SK-N-SH (cell line): ENCODE results near the gene SYNGR4. TPM values are rescaled to one million over a fixed set of nuclear protein-coding genes. Genes with fewer than 3 reads are reported as not detected.

Experiments used
- CTCF ChIA-PET: fragments of 300-600, 350-600 bp; formaldehyde crosslinking; extraction: SDS; loops from one replicate; lab custom pipeline; 2021; lab: Yijun Ruan, JAX
- POLR2A ChIA-PET: fragments of 350-600 bp; sonication (Branson Sonifier 250); formaldehyde crosslinking; extraction: SDS; loops from one replicate; lab custom pipeline; 2020; ENCODE audit warnings: antibody characterized with exemption, inconsistent platforms; lab: Yijun Ruan, JAX
- DNase-seq: peaks from one replicate; pipeline ENCODE4 v3.0.0; 2012
- H2AFZ ChIP-seq: fragments of 200-600 bp; sonication (generic); 2 replicates; pipeline ENCODE4 v1.8.1; 2016; ENCODE audit warnings: antibody characterized with exemption, mild to moderate bottlenecking, low read depth
- H3F3A ChIP-seq: fragments of 200-600 bp; sonication (generic); replicated peaks from 2 replicates; pipeline ENCODE3; 2016; ENCODE audit warnings: antibody characterized with exemption, mild to moderate bottlenecking; ENCODE audit not compliant: insufficient read depth
- H3K27ac ChIP-seq, 2 experiments: fragments of 200-500 bp in 1 of 2; fragments of 200-600 bp in 1 of 2; sonication (Bioruptor generic) in 1 of 2; sonication (generic), shearing (Covaris generic) in 1 of 2; 2 replicates each; pipeline versions ENCODE4 v1.5.1 to v1.6.1; 2014 to 2016; ENCODE audit warnings: low read depth in 2 of 2, inconsistent platforms in 1 of 2, low read length in 1 of 2, mild to moderate bottlenecking in 1 of 2, mixed read lengths in 1 of 2
- H3K27me3 ChIP-seq: fragments of 200-600 bp; sonication (generic), shearing (Covaris generic); 2 replicates; pipeline ENCODE4 v1.6.1; 2016; ENCODE audit warnings: mixed run types; ENCODE audit not compliant: insufficient read depth
- H3K36me3 ChIP-seq, 2 experiments: fragments of 200-500 bp in 1 of 2; fragments of 200-600 bp in 1 of 2; sonication (Bioruptor generic) in 1 of 2; sonication (generic) in 1 of 2; replicated peaks in 1 of 2; 2 replicates each; pipeline versions ENCODE3 to v1.5.1; 2014 to 2016; ENCODE audit warnings: low read length in 1 of 2, mild to moderate bottlenecking in 1 of 2; ENCODE audit not compliant: insufficient read depth in 2 of 2, control insufficient read depth in 1 of 2
- H3K4me1 ChIP-seq, 2 experiments: fragments of 200-500 bp in 1 of 2; fragments of 200-600 bp in 1 of 2; sonication (Bioruptor generic) in 1 of 2; sonication (generic), shearing (Covaris generic) in 1 of 2; 2 replicates each; pipeline versions ENCODE4 v1.5.1 to v1.6.1; 2014 to 2016; ENCODE audit warnings: low read depth in 1 of 2, low read length in 1 of 2, mixed run types in 1 of 2; ENCODE audit not compliant: insufficient read depth in 2 of 2, control insufficient read depth in 1 of 2
- H3K4me2 ChIP-seq: fragments of 200-600 bp; sonication (generic), shearing (Covaris generic); 2 replicates; pipeline ENCODE4 v1.6.1; 2017; ENCODE audit warnings: mixed run types
- H3K4me3 ChIP-seq, 2 experiments: fragments of 200-500 bp in 1 of 2; fragments of 200-600 bp in 1 of 2; sonication (Bioruptor generic) in 1 of 2; sonication (generic), shearing (Covaris generic) in 1 of 2; 2 replicates each; pipeline versions ENCODE4 v1.5.1 to v1.8.1; 2014 to 2016; ENCODE audit warnings: low read depth in 2 of 2, inconsistent platforms in 1 of 2, low read length in 1 of 2, mild to moderate bottlenecking in 1 of 2, mixed read lengths in 1 of 2, moderate library complexity in 1 of 2
- H3K79me2 ChIP-seq: fragments of 200-600 bp; sonication (generic); 2 replicates; pipeline ENCODE4 v1.8.1; 2017; ENCODE audit warnings: mild to moderate bottlenecking; ENCODE audit not compliant: insufficient read depth
- H3K9ac ChIP-seq: fragments of 200-600 bp; sonication (generic); 2 replicates; pipeline ENCODE4 v1.6.1; 2017; ENCODE audit warnings: mixed run types
- H3K9me2 ChIP-seq: fragments of 200-600 bp; sonication (generic); 2 replicates; pipeline ENCODE4 v1.6.1; 2017; ENCODE audit warnings: mixed run types
- H3K9me3 ChIP-seq: fragments of 200-600 bp; sonication (generic); 2 replicates; pipeline ENCODE4 v1.6.1; 2017; ENCODE audit warnings: mixed run types, mild to moderate bottlenecking, moderate library complexity
- H4K20me1 ChIP-seq: fragments of 200-600 bp; sonication (generic); 2 replicates; pipeline ENCODE4 v1.6.1; 2017; ENCODE audit warnings: mild to moderate bottlenecking, mixed run types; ENCODE audit not compliant: insufficient read depth
- ELF1 ChIP-seq: IDR thresholded peaks from 2 replicates; pipeline ENCODE4 v1.4.0; 2012
- EZH2phosphoT487 ChIP-seq: fragments of 200-600 bp; sonication (generic); IDR thresholded peaks from 2 replicates; pipeline ENCODE4 v1.6.1; 2017; ENCODE audit warnings: low read depth, mixed run types, mild to moderate bottlenecking, antibody characterized with exemption, moderate library complexity, borderline replicate concordance
- FOXM1 ChIP-seq: IDR thresholded peaks from 2 replicates; pipeline ENCODE4 v1.4.0; 2012; ENCODE audit warnings: low read depth, mild to moderate bottlenecking
- GABPA ChIP-seq: IDR thresholded peaks from 2 replicates; pipeline ENCODE4 v1.4.0; 2012; ENCODE audit warnings: low read depth, mild to moderate bottlenecking
- GATA2 ChIP-seq: sonication (generic); formaldehyde crosslinking; IDR thresholded peaks from 2 replicates; pipeline ENCODE4 v1.5.0; 2020; ENCODE audit warnings: mild to moderate bottlenecking, missing genetic modification reagents
- RFX5 ChIP-seq: IDR thresholded peaks from 2 replicates; pipeline ENCODE4 v1.6.1; 2012; ENCODE audit warnings: mild to moderate bottlenecking, improper control_type of control experiment, low read length
- TAF1 ChIP-seq: IDR thresholded peaks from 2 replicates; pipeline ENCODE4 v1.6.1; 2012; ENCODE audit warnings: low read depth, mild to moderate bottlenecking, low read length, moderate library complexity, borderline replicate concordance
- WGBS: methylation state at CpG from one replicate; pipeline ENCODE4 v1.1.6; 2017; ENCODE audit warnings: low lambda C conversion rate; 5-methylcytosine and 5-hydroxymethylcytosine counted together
- polyA plus RNA-seq, 3 experiments: library from polyadenylated mRNA; depleted of rRNA; stranded (reverse); fragments of >200 nt; gene quantifications; 2 replicates each; pipeline ENCODE4 v1.2.3, GENCODE V29; 2012
- TF ChIP-seq, protein P1 (sequence below): IDR thresholded peaks from 2 replicates; pipeline ENCODE4; 2012
- TF ChIP-seq, protein P2 (sequence below): IDR thresholded peaks from 2 replicates; pipeline ENCODE4 v1.6.1; 2012; ENCODE audit warnings: mild to moderate bottlenecking, low read depth, low read length, moderate library complexity

The SYNGR4 gene
- polyA plus RNA-seq, 1 of the 3 experiments (the other 2 are of a cell fraction), result 0.08 TPM

DNA sequence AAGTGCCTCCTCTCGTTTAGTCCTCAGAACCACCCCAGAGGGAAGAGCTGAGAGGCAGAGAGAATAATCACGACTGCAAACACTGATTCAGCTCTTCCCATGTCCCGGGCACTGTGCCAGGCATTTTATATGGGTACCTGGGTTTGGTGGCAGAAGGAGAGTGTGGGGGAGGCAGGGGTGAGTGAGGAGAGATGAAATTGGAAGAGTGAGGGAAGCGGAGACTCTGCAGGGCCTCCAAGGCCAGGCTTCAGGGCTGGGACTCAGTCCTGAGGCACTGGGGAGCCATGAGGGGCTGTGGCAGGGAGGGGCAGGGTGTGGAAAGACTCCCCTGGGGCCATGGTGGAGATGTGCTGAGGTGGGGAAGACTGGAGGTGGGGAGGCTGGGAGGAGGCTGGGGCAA lies 8.7 kb downstream of the SYNGR4 start:
- no peaks in the 10 kb centered on the region for H3K9me3 ChIP-seq
- TF ChIP-seq EZH2phosphoT487 (no peak), ELF1 (no peak), RFX5 (no peak)
- WGBS, result 40% methylated on average over 4 of the region's 4 CpGs

DNA sequence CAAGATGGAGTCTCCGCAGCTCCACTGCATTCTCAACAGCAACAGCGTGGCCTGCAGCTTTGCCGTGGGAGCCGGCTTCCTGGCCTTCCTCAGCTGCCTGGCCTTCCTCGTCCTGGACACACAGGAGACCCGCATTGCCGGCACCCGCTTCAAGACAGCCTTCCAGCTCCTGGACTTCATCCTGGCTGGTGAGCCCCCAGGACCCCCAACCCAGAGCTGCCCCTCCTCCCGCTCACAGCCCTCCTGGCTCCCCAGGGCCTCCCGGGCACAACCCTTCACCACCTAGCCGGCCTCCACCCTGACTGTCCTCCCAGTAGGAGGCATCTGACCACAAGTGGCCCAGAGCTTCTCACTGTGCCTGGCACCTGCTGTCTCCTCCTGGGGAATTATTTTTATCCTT lies 9.4 kb downstream of the SYNGR4 start:
- Histone ChIP-seq H3K9me2 (no peaks in the 10 kb centered on the region), H3K4me1 (peaks cover 0 to 33% of the 10 kb centered on the region in 2 experiments; a peak in 1 of 4 replicates), H3K4me3 (no peak overlapping the region), H3K4me2 (no peak overlapping the region), H3F3A (no peaks in the 10 kb centered on the region), H3K9me3 (no peaks in the 10 kb centered on the region), H4K20me1 (no peaks in the 10 kb centered on the region), H3K79me2 (no peaks in the 10 kb centered on the region), H2AFZ (no peak overlapping the region), H3K36me3 (no peaks in the 10 kb centered on the region), H3K27ac (no peak overlapping the region; a peak in 1 of 4 replicates), H3K9ac (no peak overlapping the region), H3K27me3 (no peaks in the 10 kb centered on the region)
- no peak for DNase-seq
- POLR2A ChIA-PET, result interaction anchor here (2.9 kb wide), 1 partner anchor 10 kb away, joined by 10 read pairs; the partner anchor contains the start of genes SYNGR4 and TMEM143
- CTCF ChIA-PET, result interaction anchor here (1.0 to 6.6 kb wide), 5 partner anchors 18 to 43 kb away, joined by 3 to 41 read pairs (median 4); partner anchors contain the start of genes GRIN2D and KDELR1
- TF ChIP-seq TAF1, result no peak
- TF ChIP-seq EZH2phosphoT487, result no peak
- no peak for TF ChIP-seq GATA2
- TF ChIP-seq, protein P1, sequence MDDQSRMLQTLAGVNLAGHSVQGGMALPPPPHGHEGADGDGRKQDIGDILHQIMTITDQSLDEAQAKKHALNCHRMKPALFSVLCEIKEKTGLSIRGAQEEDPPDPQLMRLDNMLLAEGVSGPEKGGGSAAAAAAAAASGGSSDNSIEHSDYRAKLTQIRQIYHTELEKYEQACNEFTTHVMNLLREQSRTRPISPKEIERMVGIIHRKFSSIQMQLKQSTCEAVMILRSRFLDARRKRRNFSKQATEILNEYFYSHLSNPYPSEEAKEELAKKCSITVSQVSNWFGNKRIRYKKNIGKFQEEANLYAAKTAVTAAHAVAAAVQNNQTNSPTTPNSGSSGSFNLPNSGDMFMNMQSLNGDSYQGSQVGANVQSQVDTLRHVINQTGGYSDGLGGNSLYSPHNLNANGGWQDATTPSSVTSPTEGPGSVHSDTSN, result no peak
- no peak for TF ChIP-seq FOXM1
- TF ChIP-seq GABPA, result no peak
- TF ChIP-seq, protein P2, sequence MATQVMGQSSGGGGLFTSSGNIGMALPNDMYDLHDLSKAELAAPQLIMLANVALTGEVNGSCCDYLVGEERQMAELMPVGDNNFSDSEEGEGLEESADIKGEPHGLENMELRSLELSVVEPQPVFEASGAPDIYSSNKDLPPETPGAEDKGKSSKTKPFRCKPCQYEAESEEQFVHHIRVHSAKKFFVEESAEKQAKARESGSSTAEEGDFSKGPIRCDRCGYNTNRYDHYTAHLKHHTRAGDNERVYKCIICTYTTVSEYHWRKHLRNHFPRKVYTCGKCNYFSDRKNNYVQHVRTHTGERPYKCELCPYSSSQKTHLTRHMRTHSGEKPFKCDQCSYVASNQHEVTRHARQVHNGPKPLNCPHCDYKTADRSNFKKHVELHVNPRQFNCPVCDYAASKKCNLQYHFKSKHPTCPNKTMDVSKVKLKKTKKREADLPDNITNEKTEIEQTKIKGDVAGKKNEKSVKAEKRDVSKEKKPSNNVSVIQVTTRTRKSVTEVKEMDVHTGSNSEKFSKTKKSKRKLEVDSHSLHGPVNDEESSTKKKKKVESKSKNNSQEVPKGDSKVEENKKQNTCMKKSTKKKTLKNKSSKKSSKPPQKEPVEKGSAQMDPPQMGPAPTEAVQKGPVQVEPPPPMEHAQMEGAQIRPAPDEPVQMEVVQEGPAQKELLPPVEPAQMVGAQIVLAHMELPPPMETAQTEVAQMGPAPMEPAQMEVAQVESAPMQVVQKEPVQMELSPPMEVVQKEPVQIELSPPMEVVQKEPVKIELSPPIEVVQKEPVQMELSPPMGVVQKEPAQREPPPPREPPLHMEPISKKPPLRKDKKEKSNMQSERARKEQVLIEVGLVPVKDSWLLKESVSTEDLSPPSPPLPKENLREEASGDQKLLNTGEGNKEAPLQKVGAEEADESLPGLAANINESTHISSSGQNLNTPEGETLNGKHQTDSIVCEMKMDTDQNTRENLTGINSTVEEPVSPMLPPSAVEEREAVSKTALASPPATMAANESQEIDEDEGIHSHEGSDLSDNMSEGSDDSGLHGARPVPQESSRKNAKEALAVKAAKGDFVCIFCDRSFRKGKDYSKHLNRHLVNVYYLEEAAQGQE, result no peak
- WGBS, result 91% methylated on average over 8 of the region's 11 CpGs

More for the DNA sequence above, 8.7 kb downstream of the SYNGR4 start:
- Histone ChIP-seq H3K9me2 (no peaks in the 10 kb centered on the region), H3K36me3 (no peaks in the 10 kb centered on the region), H3K4me1 (peaks cover 0 to 36% of the 10 kb centered on the region in 2 experiments; a peak in 1 of 4 replicates), H3F3A (peaks cover 2% of the 10 kb centered on the region), H3K4me3 (no peak overlapping the region), H2AFZ (no peak overlapping the region), H4K20me1 (no peaks in the 10 kb centered on the region), H3K27ac (peak overlapping the region in 1 of 2 experiments; percentile 23; a peak in 1 of 4 replicates), H3K4me2 (no peak overlapping the region), H3K79me2 (no peaks in the 10 kb centered on the region), H3K9ac (no peak overlapping the region), H3K27me3 (no peaks in the 10 kb centered on the region)
- CTCF ChIA-PET, result interaction anchor here (0.6 to 6.6 kb wide), 6 partner anchors 18 to 42 kb away, joined by 3 to 41 read pairs (median 4); partner anchors contain the start of genes GRIN2D and KDELR1
- DNase-seq, result peak; percentile 30
- POLR2A ChIA-PET, result interaction anchor here (1.0 to 2.9 kb wide), 2 partner anchors 10 to 18 kb away, joined by 4 to 10 read pairs; partner anchors contain the start of genes SYNGR4 and TMEM143
